ENCODE measurements around the gene IGFBP5.

The IGFBP5 gene

DNA sequence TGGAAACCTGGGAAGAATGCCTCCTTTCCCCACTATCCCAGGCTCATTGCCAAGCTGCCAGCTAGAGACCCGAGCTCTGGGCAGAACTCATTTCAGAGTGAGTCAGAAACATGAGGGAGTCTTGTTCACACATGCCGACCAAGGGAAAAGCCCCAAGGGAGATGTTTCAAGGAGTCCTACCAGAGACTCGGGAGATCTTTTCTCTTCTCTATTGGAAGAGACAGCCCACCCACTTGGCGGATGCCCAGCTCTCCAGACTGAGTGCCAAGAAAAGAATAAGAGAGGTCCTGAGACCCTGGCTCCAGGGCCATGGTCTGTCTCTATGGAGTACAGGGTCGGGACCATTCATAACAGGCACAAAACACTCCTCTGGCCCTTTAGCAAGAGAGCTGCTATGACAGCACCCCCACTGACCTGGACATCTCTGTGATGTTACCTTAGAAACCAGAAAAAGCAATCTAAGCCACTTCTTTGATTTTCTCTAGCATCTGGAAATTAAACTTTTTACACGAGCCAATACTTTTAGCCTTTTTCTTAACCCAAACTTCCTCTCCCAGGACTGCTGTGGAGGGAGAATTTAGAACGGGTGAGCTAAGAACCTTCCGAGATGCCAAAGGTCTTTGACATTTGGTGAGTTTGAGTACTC lies 18.5 kb upstream of the IGFBP5 start:
- FAIRE-seq, result no peak

DNA sequence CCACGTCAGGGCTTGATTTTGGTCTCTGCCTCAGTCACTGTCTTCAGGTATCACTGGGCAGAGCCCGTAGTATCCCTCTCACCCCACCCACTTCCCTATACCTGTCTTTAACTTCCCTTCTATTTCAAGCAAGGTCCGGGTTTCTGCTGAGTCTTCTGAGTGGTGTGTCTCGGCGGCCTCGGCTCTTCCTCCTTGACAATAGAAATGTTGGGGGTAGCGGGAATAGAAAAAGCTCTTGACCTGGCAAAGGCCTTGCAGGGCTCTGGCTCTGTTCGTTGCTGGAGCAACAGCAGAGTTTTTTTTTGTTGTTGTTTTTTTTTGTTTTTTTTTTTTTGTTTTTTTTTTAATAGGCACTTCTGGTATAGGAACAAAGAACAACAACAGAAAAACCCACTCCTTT lies 16.0 kb upstream of the IGFBP5 start:
- no peak for FAIRE-seq

DNA sequence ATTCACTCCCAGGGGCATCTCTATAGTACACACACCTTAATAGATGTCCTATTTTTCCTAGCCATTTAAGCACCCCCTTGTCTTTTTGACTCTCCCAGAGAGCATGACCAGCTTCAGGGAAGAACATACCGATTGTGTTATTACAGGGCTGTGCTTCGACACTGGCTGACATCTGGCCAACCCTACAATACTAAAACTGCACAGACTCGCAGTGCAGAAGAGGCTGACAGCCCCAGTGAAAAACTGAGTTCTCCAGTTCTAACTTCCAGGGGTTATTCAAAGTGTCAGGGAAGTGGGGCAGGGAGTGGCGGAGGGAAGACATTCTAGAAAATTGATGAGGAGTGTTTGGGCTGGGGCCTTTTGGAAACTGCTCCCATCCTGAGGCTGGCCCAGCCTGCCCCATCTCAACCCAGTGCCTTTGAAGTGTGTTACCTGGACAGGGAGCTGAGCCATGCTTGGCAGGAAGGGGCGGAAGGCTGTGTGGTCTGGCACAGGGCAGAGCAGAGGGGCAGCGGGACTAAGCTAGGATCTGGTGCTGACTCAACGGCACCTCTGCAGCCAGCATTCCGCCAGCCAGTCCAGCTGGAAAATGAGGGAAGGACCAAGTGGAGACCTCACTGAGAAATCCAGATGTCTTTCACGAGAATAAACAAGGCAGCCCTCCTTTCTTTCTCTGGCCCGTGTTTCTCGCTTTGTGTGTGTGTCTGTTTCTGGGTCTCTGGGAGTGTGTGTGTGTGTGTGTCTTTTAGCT lies 15.4 kb upstream of the IGFBP5 start:
- FAIRE-seq, result no peak

DNA sequence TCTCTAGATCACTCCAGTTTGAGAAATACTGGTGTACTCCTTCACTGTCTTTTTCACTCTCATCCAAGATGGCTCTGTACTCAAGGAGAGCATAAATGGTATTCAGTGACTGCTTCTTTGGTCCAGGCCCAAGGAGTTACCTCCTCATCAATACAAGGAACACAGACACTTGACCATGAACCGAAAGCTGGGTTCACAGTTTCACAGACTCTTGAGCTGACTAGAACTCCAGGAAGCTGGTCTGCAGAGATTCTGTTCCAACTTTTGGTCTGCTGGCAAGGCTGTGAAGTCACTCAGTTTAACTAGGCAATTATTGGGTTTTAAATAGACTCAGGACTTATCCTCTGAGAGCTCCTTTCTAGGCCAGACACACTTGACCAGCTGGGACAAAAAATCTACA lies 7.4 kb upstream of the IGFBP5 start:
- no peak for FAIRE-seq

DNA sequence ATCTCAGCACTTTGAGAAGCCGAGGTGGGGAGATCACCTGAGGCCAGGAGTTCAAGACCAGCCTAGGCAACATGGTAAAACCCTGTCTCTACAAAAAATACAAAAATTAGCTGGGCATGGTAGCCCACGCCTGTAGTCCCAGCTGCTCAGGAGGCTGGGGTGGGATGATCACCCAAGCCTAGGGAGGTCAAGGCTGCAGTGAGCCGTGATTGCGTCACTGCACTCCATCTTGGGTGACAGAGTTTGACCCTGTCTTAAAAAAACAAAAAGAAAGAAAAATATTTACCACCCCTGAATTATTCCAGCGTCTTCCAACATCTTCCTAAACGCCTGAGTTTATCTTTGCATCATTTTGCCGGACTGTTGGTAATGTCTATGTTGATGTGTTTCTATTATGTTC lies 6.2 kb upstream of the IGFBP5 start:
- no peak for FAIRE-seq

DNA sequence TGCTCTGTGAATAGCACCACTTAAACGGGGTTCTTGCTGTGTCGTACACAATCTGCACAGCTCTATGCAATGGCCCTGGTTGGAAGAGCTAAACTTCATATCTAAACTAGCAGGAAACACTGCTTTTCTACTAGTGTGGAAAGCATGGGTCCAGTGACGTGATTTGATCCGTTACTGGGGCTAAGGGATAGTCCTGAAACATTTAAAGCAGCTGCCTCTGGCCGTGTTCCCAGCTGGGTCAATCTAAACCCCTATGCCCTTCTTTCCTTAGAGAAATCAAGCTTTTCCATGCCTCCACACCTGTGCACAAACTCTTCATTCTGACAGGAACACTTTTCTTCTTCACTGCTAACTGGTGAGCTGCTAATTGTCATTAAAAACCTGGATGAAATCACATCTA lies 5.4 kb upstream of the IGFBP5 start:
- FAIRE-seq, result no peak

DNA sequence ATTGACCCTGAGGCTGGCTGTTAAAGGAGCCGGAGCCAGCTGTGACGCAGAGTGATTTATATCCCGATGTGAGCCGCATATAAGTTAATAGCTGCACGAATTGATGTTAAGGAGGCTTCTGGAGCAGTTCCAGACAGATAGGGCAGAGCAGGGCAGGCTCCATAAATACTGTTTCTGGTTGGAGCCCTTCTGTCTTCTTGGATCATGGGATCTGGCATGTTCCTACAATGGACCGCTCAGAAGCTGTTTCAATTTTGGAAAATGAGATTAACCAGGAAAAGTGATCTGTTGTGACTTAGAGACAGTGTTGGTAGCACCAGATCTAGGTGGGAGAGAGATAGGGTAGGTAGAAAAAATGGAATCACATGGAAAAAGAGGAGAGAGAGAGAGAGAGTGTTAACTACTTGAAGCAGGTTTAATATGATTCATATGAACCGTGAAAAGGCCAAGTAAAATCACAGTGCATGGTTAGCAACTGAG lies 4.8 kb upstream of the IGFBP5 start:
- no peak for FAIRE-seq

DNA sequence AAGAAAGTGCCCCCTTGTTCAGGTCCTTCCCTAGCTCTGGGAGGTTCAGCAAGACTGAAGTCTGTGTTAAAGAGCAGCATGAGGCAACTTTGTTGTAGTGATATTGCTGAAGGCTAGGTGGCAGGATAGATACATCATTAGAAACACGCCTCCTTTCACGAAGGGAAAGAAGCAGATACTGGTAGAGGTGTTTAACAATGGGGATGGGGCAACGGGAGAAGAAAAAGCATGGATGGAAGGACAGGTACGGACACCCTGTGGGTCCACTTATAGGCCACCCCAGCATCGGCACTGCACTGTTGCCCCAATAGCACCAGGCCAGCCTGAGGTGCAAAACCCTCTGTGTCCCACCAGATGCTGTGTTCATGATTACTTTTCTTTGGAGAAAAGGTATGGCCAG lies 3.5 kb upstream of the IGFBP5 start:
- peak; percentile 11 for FAIRE-seq

DNA sequence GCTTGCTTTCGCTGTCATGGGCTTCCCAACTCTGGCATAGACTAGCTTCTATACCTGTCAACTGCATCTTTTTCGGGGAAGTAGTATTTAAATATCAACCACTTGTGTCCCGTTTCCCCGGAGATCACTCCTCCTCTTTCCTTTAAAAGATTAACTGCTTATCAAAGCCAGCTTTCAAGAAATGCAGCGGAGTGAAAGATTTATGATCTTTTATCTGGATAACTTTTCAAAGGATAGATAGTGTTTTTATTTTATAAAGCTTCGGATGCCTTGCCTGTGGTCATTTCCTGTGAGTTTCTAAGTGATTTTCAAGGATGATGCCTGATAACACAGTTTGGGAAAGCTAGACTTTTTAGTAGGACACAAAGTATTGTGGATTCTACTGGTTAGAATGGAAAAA lies 2.9 kb upstream of the IGFBP5 start:
- no peak for FAIRE-seq

DNA sequence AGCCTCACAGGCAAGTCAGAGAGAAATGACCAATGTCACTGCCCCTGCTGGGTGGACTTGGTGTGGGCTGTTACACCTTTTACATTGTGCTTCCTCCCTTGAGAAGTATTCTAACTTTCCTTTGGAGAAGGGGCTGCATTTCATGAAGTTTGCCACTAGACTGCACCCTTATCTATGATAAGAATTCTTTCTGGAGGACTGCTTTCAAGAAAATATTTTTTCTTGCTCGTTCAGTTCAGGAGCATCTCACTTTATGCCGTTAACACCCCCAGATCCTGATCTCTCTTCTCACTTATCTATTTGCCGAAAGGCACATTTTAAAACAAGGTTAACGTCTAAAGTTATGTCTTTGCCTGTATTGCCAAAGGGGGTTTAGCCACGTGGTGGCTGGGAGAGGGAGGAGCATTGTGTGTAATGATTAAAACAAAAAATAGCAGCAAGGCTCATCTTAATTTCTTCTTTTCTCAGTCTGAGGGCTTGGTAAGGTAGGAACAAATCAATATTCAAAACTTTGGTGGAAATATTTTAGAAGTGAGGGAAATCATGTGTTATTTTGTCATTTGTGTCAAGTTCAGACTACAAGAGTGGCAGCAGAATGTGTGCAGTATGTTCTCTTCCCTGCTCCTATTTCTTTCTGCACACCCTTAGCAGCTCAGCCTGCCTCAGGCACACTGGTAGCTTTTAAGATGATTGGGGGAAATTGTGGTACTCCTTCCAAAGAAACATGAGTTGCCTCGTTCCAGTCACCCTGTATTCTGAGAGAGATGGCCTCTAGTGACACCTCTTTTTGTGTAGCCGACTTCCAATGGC lies 1.6 kb upstream of the IGFBP5 start:
- no peak for FAIRE-seq

DNA sequence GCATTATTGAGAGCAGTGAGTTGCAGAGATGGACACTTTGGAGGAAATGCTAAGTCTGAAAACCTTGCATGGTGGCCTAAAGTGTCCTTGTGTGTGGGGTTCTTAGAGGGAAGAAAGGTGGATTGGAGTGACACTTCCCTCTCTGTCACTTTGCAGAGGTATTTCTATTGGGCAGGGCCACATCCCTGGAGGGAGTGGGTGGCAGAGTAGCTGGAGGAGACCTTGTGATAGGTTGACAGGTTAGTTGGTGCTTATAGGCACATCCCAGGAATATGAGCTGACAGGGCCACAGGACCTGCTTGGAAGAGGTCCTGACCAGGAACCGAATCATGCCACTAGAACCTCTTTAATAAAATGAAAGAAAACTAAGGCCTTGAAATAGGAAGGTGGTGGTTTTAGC lies 972 bp upstream of the IGFBP5 start:
- FAIRE-seq, result no peak

DNA sequence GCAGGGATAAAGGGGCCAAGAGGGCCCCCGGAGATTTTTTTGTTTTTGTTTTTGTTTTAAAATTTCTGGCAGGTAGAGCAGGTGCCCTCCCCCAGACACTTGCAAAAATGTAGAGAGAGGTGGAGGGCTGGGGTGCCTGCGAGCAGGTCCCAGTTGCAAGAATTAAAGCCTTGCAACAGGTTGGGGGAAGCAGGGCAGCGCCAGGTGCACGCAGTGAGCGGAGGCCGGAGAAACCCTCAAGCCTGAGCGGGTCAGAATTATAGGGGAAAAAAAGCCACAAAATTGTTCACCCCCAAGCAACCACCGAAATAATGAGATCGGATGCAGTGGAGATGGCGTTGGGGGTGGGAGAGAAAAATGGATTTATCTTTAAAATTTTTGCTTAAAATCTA lies 527 bp downstream of the IGFBP5 start:
- FAIRE-seq, result no peak

DNA sequence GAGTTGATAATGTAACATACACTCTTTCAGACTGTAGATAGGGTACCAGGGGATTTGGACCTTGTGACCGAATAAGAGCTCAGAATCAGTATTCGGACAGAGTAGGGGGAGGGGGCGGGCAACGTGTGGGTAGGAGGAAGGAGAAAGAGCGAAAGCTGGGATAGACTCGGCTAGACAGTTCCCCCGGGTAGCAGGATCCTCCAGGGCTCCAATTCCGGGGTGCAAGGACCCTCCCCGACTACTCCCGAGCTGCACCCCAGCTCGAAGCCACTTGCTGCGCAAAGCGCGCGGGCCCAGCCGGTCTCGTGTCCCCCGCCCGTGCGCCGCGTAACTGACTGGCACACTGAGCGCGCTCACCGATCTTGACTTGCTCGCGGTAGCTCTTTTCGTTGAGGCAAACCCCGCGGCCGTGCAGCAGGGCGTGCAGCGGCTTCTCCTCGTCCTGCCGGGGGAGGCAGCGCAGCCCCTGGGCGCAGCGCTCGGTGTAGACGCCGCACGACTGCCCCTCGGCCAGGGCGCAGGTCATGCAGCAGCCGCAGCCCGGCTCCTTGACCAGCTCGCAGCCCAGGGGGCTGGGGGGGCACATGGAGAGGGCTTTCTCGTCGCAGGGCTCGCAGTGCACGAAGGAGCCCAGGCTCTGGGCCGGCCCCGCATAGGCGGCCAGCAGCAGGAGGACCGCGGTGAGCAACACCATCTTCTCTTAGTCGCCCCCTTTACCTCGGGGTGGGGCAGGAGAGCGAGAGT lies 1.1 kb downstream of the IGFBP5 start:
- no peak for FAIRE-seq

DNA sequence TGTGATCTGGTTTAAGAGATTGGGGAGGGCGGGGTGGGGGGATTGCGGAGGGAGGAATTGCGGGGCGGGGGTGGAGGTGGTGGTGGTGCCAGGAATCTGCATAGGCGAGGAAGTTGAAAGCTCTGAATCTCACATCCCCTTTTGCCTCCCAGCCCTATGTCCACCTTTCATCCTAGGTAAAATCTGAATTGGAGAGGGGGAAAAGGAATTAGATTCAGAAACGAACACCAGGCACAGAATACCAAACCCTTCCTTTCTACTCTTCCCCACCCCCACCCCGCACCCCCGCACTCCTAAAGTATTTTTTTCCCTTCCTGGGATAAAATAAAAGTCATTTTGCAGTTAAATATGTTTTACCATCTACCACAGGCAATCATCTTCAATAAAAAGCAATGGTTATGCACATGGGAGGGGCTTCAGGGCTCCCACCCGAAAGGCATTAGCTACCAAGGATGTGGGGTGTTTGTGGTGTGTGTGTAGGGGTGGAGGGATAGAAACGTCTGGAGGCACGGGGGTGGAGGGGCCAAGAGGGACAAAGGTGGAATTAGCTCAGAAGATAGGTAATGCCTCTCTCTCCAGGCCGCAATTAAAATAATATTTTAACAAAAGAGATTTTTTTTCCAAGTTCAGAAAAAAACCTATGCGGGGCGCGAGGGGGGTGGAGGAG lies 1.8 kb downstream of the IGFBP5 start:
- no peak for FAIRE-seq

DNA sequence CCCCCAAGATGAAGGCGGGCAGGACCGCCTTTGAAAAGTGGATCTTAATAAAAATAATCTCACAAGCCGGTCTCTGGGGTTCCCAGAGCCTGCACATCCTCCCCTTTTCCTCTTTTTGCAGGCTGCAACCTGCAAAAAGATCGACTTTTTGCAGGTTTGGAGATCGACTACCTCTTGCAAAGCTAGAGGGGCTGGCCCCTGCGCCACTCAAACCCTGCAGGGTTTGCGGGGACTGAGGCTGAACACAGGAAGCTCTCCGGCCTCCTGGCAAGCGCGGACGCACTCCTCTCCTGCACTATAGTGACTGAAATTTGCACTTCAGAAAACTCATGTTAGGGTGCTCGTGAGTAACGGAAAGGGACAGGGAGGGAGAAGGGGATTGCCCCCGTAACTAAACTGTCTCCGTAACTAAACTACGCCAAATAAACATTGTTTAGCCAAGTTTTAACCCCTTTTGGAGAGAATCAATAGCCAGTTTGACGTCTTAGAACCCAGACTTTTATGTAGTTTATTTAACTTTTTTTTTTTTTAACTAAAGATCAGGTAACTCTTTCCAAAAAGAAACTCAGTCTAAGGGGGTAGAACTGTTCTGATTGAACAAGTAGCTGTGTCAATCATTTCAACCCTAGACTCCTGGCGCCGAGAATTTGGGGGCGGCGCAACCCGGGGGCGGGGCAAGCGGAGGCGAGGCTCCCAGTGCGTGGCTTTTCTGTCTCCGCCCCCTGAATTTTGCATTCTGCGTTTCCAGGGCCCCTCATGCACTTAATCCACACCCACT lies 2.5 kb downstream of the IGFBP5 start:
- FAIRE-seq, result no peak

DNA sequence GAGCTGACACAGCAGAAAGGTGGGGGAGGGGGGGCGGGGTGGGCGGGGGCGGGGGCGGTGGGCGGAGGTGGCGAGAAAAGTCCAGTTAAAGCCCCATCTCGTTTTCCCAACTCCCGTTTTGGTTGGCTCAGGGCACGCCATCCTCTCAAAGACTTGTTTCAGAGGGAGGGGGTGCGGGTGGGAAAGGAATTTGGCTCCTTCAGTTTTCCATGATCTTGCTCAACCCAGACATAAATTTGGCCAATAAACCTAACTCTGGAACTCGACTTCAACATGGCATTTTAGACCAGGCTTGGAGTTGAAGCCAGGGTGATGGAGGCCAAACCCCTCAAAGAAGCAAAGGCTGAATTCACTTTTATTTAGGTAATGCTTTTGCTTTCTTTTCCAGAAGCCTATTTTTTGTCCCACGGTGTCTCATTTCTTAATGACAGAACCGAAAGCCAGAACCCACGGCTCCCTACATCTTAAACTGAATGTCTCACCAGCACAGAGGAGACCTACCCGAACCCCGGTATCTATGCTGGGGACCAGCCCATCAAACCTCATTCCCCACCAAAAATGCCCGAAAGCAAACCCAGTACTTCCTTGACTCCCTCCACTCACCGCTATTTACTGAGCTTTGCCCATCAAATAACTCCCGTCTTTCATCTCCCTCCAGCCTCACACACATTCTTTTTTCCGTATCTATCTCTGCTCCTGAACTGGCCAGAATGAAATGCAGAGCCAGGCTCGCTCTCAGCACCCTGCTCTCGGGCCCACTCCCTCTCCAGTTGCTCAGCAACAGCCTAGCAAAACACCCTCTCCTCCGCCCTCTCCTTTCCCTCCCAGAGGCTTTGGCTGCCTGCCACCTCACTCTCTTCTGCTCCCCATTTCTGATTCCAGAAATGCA lies 4.3 kb downstream of the IGFBP5 start:
- FAIRE-seq, result no peak

DNA sequence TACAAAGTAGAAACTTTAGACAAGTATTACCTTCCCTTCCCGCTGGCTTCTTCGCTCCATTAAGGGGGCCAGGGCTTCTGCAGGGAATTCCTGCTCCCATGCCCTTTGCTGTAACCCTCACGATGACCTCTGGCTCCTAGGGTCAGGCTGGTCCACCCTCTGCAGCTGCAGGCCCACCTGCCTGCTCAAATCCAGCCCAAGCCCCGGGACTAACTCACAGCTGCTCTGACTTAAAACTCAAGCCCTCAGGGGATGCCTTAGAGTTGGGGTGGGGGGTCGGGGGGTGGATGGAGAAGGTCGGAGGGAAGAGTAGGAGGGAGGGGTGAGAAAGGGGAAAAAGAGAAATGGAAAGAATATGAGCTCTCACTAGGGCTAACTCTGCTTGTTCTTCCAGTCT lies 4.9 kb downstream of the IGFBP5 start:
- FAIRE-seq, result no peak

DNA sequence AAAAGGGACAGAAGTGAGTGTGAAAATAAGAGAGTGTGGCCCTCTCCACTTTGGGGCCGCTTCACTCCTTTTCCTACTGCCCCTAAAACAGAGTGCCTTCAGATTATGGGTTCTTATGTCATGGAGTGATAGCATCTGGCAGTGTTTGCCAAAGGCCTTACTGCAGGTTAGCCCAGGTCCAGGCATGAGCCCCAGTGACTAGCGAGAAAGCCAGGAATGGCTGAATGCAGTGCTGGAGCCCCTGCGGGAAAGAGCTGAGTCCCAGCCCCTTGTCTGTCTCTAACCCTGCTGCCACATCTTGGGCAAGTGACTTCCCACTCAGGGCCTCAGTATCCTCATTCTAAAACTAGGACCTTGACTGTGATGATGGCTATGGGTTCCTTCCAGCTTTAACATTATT lies 6.0 kb downstream of the IGFBP5 start:
- no peak for FAIRE-seq

DNA sequence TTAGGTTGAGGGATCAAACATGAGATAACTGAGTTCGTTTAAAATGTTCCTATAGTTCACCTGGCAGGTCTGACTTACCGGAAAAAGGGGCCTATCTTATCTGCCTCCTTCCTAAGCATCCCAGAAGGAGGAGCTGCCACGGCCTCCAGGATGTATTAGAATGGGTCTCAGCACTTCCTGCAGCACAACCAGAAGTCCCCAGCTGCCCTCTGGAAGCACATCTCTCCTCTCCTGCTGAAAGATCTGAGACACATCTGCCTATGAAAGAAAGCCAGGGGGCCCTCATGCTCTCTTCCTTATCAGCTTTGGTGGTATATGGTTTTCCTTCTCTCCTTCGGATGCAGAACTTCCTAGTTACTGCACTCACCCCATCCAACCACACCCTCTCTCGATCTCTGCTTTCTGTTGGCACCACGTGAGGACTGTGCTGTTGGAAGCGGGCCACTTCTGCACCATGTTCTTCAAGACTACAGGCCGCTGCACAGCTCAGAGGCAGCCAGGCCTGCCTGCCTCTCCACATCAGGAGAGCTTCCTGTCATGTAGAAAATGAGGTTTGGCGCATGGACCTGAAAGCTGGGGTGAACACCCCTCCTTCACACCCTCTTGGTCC lies 6.5 kb downstream of the IGFBP5 start:
- no peak for FAIRE-seq

DNA sequence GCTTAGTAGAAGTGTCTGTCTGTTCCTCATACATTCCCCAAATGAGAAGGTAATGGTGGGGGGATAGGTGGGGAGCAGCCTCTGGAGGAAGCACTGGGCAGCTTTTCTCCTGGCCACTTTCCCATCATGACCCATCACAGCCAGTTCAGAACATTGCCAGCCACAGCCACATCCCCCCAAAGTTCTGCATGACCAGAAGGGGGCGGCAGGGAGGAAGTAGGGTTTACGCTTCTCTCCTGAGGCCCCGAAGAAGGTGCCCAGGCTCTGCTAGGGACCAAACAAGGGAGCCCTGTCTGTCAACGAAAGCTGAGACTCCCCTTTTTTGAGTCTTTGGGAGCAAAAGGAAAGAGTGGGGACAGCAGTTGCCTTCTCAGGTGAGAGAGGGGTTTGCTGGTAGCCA lies 7.7 kb downstream of the IGFBP5 start:
- no peak for FAIRE-seq

Measured in G401.6 (cell line).